ENCODE measurements around the gene MKRN2.

DNA sequence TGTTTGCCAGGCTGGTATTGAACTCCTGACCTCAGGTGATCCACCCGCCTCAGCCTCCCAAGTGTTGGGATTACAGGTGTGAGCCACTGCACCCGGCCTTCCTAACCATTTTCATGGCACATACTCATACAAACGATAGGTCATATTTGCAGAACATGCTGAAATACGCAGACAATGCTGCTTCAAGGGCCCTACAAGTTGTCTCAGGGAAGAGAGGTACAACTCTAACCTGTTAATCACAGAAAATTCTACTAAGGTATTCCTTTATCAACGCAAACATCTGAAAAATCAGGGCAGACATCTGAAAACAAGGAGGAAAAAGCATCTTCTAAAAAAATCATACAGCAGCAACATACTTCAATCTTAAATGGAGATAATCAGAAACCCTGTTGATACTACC is 67.2 kb downstream of the MKRN2 start:
- TF ChIP-seq, protein P1, sequence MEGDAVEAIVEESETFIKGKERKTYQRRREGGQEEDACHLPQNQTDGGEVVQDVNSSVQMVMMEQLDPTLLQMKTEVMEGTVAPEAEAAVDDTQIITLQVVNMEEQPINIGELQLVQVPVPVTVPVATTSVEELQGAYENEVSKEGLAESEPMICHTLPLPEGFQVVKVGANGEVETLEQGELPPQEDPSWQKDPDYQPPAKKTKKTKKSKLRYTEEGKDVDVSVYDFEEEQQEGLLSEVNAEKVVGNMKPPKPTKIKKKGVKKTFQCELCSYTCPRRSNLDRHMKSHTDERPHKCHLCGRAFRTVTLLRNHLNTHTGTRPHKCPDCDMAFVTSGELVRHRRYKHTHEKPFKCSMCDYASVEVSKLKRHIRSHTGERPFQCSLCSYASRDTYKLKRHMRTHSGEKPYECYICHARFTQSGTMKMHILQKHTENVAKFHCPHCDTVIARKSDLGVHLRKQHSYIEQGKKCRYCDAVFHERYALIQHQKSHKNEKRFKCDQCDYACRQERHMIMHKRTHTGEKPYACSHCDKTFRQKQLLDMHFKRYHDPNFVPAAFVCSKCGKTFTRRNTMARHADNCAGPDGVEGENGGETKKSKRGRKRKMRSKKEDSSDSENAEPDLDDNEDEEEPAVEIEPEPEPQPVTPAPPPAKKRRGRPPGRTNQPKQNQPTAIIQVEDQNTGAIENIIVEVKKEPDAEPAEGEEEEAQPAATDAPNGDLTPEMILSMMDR (IDR thresholded peaks at IDR 0.05): no peak
- no peak for TF ChIP-seq POLR2A (IDR thresholded peaks at IDR 0.05)
